Naive thymus-derived CD8-positive, alpha-beta T cell (primary cell): ENCODE data around the gene SOS1. TPM values are rescaled to one million over a fixed set of nuclear protein-coding genes. Genes with fewer than 3 reads are reported as not detected.

Experiments used
- ATAC-seq, 2 donors: fragments of 150-1000 bp; cut with Tn5 transposase in 1 of 2; sonication (Bioruptor Pico), chemical (Tn5 transposase) in 1 of 2; 1 replicate in 1 of 2; 2 replicates in 1 of 2; pipeline ENCODE4 v1.10.0; 2021; ENCODE audit warnings: mild to moderate bottlenecking in 2 of 2, moderate library complexity in 2 of 2
- POLR2A ChIA-PET: fragments of 350-600 bp; sonication (Branson Sonifier 250); formaldehyde crosslinking; loops from one replicate; lab custom pipeline; 2021; ENCODE audit warnings: antibody characterized with exemption; lab: Charles Lee
- DNase-seq, 10 donors: peaks; one replicate each; pipeline versions ENCODE4 v3.0.0 to v3.0.0-alpha.2; 2020 to 2022
- H3K27ac Mint-ChIP-seq, 10 donors: one replicate each; pipeline ENCODE4 v1.8.0; 2020 to 2022; ENCODE audit warnings: mild to moderate bottlenecking in 10 of 10, mixed read lengths in 10 of 10, moderate library complexity in 4 of 10, inconsistent platforms in 1 of 10
- H3K27me3 Mint-ChIP-seq, 5 donors: one replicate each; pipeline ENCODE4 v1.8.0; 2021 to 2022; ENCODE audit warnings: mixed read lengths in 5 of 5
- H3K36me3 Mint-ChIP-seq, 3 donors: one replicate each; pipeline ENCODE4 v1.8.0; 2020 to 2022; ENCODE audit warnings: mixed read lengths in 3 of 3, mild to moderate bottlenecking in 2 of 3, inconsistent platforms in 1 of 3
- H3K4me1 Mint-ChIP-seq, 4 donors: one replicate each; pipeline ENCODE4 v1.8.0; 2021 to 2022; ENCODE audit warnings: mixed read lengths in 4 of 4
- H3K4me3 Mint-ChIP-seq, 10 donors: one replicate each; pipeline ENCODE4 v1.8.0; 2020 to 2022; ENCODE audit warnings: mild to moderate bottlenecking in 10 of 10, mixed read lengths in 10 of 10, moderate library complexity in 6 of 10, inconsistent platforms in 1 of 10
- H3K9me3 Mint-ChIP-seq, 9 donors: one replicate each; pipeline ENCODE4 v1.8.0; 2020 to 2022; ENCODE audit warnings: mixed read lengths in 9 of 9, mild to moderate bottlenecking in 3 of 9, inconsistent platforms in 1 of 9, moderate library complexity in 1 of 9
- polyA plus RNA-seq, 3 donors: library from polyadenylated mRNA; unstranded; fragments of 300-500 nt; fragmentation: Illumina TruSeq; gene quantifications; one replicate each; pipeline ENCODE4 v1.2.3, GENCODE V29; 2021
- total RNA-seq, 8 experiments: library from RNA in 2 of 8; stranded (reverse) in 2 of 8; gene quantifications; one replicate each; pipeline ENCODE4 v1.2.3 and lab custom pipeline; 2021 to 2026

SOS1 gene
- total and polyA plus RNA-seq, 5 experiments from 2014 or later, result 10.6 to 51.6 (median 13.7) TPM

DNA sequence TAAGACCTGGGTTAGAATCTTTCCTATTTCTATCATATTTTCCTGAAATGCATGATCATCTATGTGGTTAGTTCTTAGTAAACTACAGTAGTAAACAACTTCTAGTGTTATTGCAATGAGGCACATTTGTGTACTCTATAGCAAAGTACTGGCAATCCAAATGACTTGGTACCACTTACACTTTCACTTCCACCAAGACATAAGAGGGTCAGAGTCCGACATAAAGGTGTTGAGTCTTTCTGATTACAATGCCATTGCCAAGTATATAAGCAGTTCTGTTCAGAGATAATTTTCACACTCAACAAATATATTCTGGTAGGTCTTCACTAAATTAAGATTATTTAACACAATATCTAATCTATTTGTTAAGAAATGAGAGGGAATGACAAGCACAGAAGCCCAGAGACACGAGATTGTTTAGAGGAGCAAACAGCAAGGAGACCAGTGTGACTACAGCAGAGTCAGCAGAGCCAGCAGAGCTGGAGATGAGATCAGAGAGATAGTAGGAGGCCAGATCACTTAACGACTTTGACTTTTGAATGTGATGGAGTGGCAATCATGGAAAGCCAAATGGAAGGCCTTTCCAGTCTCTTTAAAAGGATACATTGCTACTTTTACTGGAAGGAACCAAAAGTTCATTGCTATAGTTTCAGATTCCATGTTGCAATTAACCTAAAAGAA is 27.5 kb downstream of the SOS1 start:
- Mint-ChIP-seq H3K27ac (peak overlapping the region in 5 of 10 donors; percentile 23 to 53 (median 30)), H3K4me3 (no peak overlapping the region), H3K27me3 (no peaks in the 10 kb centered on the region), H3K36me3 (peaks cover 2 to 23% (median 15%) of the 10 kb centered on the region in 3 donors), H3K4me1 (peaks cover 24 to 66% (median 43%) of the 10 kb centered on the region in 4 donors), H3K9me3 (no peaks in the 10 kb centered on the region)
- POLR2A ChIA-PET, result no interaction called here
- DNase-seq (no peak), ATAC-seq (no peak)

GRCh38 chr2:39091543-39091942 is 29.3 kb downstream of the SOS1 start:
- H3K27ac Mint-ChIP-seq, result peak overlapping the region in 2 of 10 donors; percentile 3 to 40
- POLR2A ChIA-PET, result no interaction called here

DNA sequence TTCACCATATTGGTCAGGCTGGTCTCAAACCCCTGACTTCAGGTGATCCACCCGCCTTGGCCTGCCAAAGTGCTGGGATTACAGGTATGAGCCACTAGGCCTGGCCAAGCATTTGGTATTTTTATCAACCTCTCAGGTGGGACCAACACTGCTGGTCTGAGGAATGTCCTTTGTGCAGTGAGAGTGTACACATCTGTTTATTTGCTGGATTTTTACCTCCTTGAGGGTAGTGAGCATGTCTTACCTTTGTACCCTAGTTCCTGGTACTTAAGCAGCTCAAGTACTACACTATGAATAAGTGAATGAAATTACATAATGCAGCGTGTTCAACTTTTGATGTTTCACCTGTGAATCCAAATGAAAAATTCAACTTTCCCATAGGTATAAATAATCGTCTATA is 29.8 kb downstream of the SOS1 start:
- Mint-ChIP-seq H3K27me3 (no peaks in the 10 kb centered on the region), H3K36me3 (peaks cover 5 to 27% (median 16%) of the 10 kb centered on the region in 3 donors), H3K27ac (peak overlapping the region in 2 of 10 donors; percentile 3 to 6), H3K4me3 (no peak overlapping the region), H3K4me1 (peaks cover 21 to 62% (median 37%) of the 10 kb centered on the region in 4 donors), H3K9me3 (no peaks in the 10 kb centered on the region)
- no peak for ATAC-seq
- POLR2A ChIA-PET, result no interaction called here
- no peak for DNase-seq

More at GRCh38 chr2:39091543-39091942, 29.3 kb downstream of the SOS1 start:
- Mint-ChIP-seq H3K4me1 (peaks cover 19 to 65% (median 38%) of the 10 kb centered on the region in 4 donors), H3K4me3 (no peak overlapping the region), H3K36me3 (peaks cover 5 to 25% (median 16%) of the 10 kb centered on the region in 3 donors), H3K9me3 (no peaks in the 10 kb centered on the region), H3K27me3 (no peaks in the 10 kb centered on the region)
- DNase-seq (no peak), ATAC-seq (no peak)

GRCh38 chr2:39080152-39080551 is 40.7 kb downstream of the SOS1 start:
- Mint-ChIP-seq H3K27me3 (no peaks in the 10 kb centered on the region), H3K36me3 (peaks cover 0 to 2% (median 0%) of the 10 kb centered on the region in 3 donors), H3K9me3 (no peaks in the 10 kb centered on the region), H3K4me1 (peaks cover 12 to 47% (median 41%) of the 10 kb centered on the region in 4 donors), H3K27ac (no peak overlapping the region), H3K4me3 (no peak overlapping the region)
- ATAC-seq, result no peak
- DNase-seq, result no peak
- POLR2A ChIA-PET, result no interaction called here

- no peaks in the 10 kb centered on the region for H3K9me3 Mint-ChIP-seq
- peaks cover 16 to 36% (median 33%) of the 10 kb centered on the region in 4 donors for H3K4me1 Mint-ChIP-seq
- no peaks in the 10 kb centered on the region for H3K27me3 Mint-ChIP-seq
- ATAC-seq (no peak), DNase-seq (no peak)
- H3K4me3 Mint-ChIP-seq, result no peak overlapping the region
- POLR2A ChIA-PET, result no interaction called here
- peak overlapping the region in 6 of 10 donors; percentile 6 to 41 (median 26) for H3K27ac Mint-ChIP-seq
- H3K36me3 Mint-ChIP-seq, result peaks cover 0 to 36% (median 0%) of the 10 kb centered on the region in 3 donors
These were observed 50.9 kb downstream of the SOS1 start for GRCh38 chr2:39069890-39070465.

DNA sequence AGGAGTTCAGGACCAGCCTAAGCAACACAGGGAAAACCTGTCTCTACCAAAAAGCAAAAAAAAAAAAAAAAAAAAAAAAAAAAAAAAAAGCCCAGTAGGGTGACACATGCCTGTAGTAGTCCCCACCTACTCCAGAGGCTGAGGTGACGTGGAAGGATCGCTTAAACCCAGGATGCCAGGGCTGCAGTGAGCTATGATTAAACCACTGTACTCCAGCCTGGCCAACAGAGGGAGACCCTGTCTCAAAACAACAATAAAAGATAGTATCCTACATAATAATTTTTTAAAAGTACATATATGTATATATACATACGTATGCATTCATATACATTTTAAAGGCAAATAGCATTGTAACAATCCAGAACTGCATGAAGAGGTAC is 51.7 kb downstream of the SOS1 start:
- POLR2A ChIA-PET, result interaction anchor here (1.2 kb wide), 1 partner anchor 52 kb away, joined by 3 read pairs; the partner anchor contains the start of gene SOS1
- peak in 1 of 10 donors; percentile 9 for DNase-seq
- Mint-ChIP-seq H3K4me1 (peaks cover 13 to 33% (median 30%) of the 10 kb centered on the region in 4 donors), H3K36me3 (peaks cover 0 to 32% (median 0%) of the 10 kb centered on the region in 3 donors), H3K9me3 (no peaks in the 10 kb centered on the region), H3K4me3 (no peak overlapping the region), H3K27me3 (no peaks in the 10 kb centered on the region), H3K27ac (peak overlapping the region in 3 of 10 donors; percentile 55 to 64 (median 56))
- ATAC-seq, result peak; percentile 20 to 30

GRCh38 chr2:39068299-39069135 is 52.3 kb downstream of the SOS1 start:
- POLR2A ChIA-PET, result interaction anchor here (1.2 kb wide), 1 partner anchor 52 kb away, joined by 3 read pairs; the partner anchor contains the start of gene SOS1
- DNase-seq (no peak), ATAC-seq (no peak)
- H3K36me3 Mint-ChIP-seq, result peaks cover 0 to 29% (median 0%) of the 10 kb centered on the region in 3 donors
- H3K27ac Mint-ChIP-seq, result peak overlapping the region in 7 of 10 donors; percentile 20 to 64 (median 51)
- H3K4me3 Mint-ChIP-seq, result no peak overlapping the region
- H3K9me3 Mint-ChIP-seq, result no peaks in the 10 kb centered on the region
- peaks cover 16 to 36% (median 32%) of the 10 kb centered on the region in 4 donors for H3K4me1 Mint-ChIP-seq
- no peaks in the 10 kb centered on the region for H3K27me3 Mint-ChIP-seq

DNA sequence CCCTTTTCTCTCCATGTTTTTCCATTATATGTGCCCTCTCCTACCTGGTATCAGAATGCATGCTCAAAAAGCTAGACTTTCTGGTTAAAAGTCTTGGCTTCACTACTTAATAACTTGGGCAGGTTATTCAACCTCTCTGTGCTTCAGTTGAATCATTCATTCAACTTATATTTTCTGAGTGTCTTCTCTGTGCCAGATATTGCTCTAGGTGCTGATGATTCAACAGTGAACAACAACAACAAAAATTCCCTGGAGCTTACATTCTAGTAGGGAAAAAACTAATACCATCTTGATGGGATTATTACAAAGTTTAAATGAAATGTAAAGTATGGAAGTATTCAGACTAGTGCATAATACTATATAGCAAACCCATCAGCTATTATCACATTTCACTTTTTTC is 55.2 kb downstream of the SOS1 start:
- DNase-seq, result no peak
- H3K36me3 Mint-ChIP-seq, result peaks cover 0 to 26% (median 0%) of the 10 kb centered on the region in 3 donors
- H3K4me3 Mint-ChIP-seq, result no peak overlapping the region
- peaks cover 9 to 22% (median 21%) of the 10 kb centered on the region in 4 donors for H3K4me1 Mint-ChIP-seq
- H3K27ac Mint-ChIP-seq, result peak overlapping the region in 8 of 10 donors; percentile 5 to 64 (median 20)
- no peaks in the 10 kb centered on the region for H3K9me3 Mint-ChIP-seq
- H3K27me3 Mint-ChIP-seq, result no peaks in the 10 kb centered on the region
- POLR2A ChIA-PET, result no interaction called here
- no peak for ATAC-seq

DNA sequence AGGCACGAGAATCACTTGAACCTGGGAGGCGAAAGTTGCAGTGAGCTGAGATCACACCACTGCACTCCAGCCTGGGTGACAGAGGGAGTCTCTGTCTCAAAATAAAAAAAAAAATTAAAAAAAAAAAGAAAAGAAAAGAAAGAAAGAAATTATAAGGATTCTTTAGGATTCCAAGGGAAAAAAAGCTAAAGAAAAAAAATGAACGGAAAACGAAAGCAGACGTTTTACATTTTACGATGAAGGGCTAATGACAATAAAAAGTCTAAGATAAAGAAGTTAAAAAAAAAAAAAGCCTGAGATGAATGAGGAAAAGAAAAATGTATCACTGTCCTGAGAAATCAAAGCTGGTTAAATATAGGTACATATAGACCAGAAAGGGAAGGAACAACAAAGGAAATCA is 58.5 kb downstream of the SOS1 start:
- H3K4me3 Mint-ChIP-seq, result no peak overlapping the region
- no peak for DNase-seq
- no peaks in the 10 kb centered on the region for H3K27me3 Mint-ChIP-seq
- peaks cover 6 to 14% (median 10%) of the 10 kb centered on the region in 4 donors for H3K4me1 Mint-ChIP-seq
- POLR2A ChIA-PET, result interaction anchor here (0.6 to 1.1 kb wide), 6 partner anchors 58 to 206 kb away, joined by 3 to 5 read pairs (median 4); partner anchors contain the start of gene SOS1
- no peaks in the 10 kb centered on the region for H3K9me3 Mint-ChIP-seq
- no peak for ATAC-seq
- peaks cover 0 to 26% (median 0%) of the 10 kb centered on the region in 3 donors for H3K36me3 Mint-ChIP-seq
- H3K27ac Mint-ChIP-seq, result peak overlapping the region in 3 of 10 donors; percentile 3 to 54 (median 41)

DNA sequence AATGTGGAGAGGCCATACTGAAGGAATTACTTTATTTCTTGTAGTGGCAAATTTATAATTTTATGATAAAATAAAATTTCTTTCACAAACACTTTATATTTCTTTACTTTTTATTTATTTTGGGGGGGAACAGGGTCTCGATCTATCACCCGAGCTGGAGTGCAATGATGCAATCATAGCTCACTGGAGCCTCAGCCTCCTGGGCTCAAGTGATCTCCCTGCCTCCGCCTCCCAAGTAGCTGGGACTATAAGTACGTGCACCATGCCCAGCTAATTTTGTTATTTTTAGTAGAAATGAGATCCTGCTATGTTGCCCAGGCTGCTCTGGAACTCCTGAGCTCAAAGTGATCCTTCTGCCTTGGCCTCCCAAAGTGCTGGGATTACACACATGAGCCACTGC is 59.6 kb downstream of the SOS1 start:
- no peak for ATAC-seq
- H3K36me3 Mint-ChIP-seq, result peaks cover 0 to 20% (median 0%) of the 10 kb centered on the region in 3 donors
- H3K4me3 Mint-ChIP-seq, result no peak overlapping the region
- no peak for DNase-seq
- peak overlapping the region in 5 of 10 donors; percentile 10 to 77 (median 29) for H3K27ac Mint-ChIP-seq
- H3K27me3 Mint-ChIP-seq, result no peaks in the 10 kb centered on the region
- POLR2A ChIA-PET, result interaction anchor here (1.0 kb wide), 1 partner anchor 63 kb away, joined by 5 read pairs; no protein-coding TSS in a partner anchor
- peaks cover 2 to 10% (median 8%) of the 10 kb centered on the region in 4 donors for H3K4me1 Mint-ChIP-seq
- no peaks in the 10 kb centered on the region for H3K9me3 Mint-ChIP-seq

GRCh38 chr2:39059366-39059952 is 61.4 kb downstream of the SOS1 start:
- no peaks in the 10 kb centered on the region for H3K27me3 Mint-ChIP-seq
- DNase-seq (peak in 3 of 10 donors; percentile 66 to 72 (median 70)), ATAC-seq (peak in 1 of 2 donors; percentile 54)
- peaks cover 2 to 8% (median 6%) of the 10 kb centered on the region in 4 donors for H3K4me1 Mint-ChIP-seq
- H3K9me3 Mint-ChIP-seq, result no peaks in the 10 kb centered on the region
- peak overlapping the region in 2 of 10 donors; percentile 46 to 79 for H3K27ac Mint-ChIP-seq
- POLR2A ChIA-PET, result interaction anchor here (1.3 kb wide), 1 partner anchor 170 kb away, joined by 4 read pairs; no protein-coding TSS in a partner anchor
- no peak overlapping the region for H3K4me3 Mint-ChIP-seq
- H3K36me3 Mint-ChIP-seq, result peaks cover 0 to 23% (median 4%) of the 10 kb centered on the region in 3 donors

DNA sequence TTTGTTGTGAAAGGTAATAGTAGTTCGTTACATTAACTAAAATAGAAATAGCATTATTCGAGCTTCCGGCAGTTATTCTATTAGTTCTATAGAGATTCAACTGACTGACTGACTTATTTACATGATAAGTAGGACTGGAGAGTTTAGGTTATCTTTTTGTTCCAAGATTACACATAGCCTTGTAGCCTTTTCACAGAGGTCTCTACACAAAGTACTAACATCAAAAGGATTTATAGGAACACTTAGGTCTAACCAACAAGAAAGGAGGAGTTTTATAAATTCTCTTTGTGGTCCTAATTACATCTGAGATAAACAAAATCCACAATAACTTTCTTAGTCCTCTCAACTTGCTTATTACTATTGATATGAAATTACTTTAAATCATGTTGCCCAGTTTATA is 62.8 kb downstream of the SOS1 start:
- Mint-ChIP-seq H3K4me1 (peaks cover 0 to 8% (median under 1%) of the 10 kb centered on the region in 4 donors), H3K4me3 (no peak overlapping the region), H3K9me3 (no peaks in the 10 kb centered on the region), H3K36me3 (peaks cover 0 to 35% (median 9%) of the 10 kb centered on the region in 3 donors), H3K27ac (no peak overlapping the region), H3K27me3 (no peaks in the 10 kb centered on the region)
- POLR2A ChIA-PET, result interaction anchor here (0.6 kb wide), 1 partner anchor 175 kb away, joined by 5 read pairs; no protein-coding TSS in a partner anchor
- DNase-seq, result no peak
- ATAC-seq, result no peak
